ENCODE results near the gene MIF4GD. TPM values are rescaled to one million over a fixed set of nuclear protein-coding genes. Genes with fewer than 3 reads are reported as not detected.
"Not testable (repeated sequence)": the region's sequence is repeated elsewhere in the genome, so short reads cannot be mapped to it uniquely, and the experiment has no call there.

MIF4GD gene
- total and polyA plus RNA-seq, 2 of the 4 experiments (the other 2 are of a cell fraction) = 4.1 to 6.9 TPM

GRCh38 chr17:75280189-75280588 lies 9.2 kb upstream of the MIF4GD start:
- in situ Hi-C loops (cut with MboI; ENCODE audit: low sequenced_read_pairs); H2AK5ac ChIP-seq (ENCODE audit: low read depth, low read length); BruUV-seq (replicated peaks); H3K18ac ChIP-seq (ENCODE audit: low read depth, low read length); H2BK120ac ChIP-seq (ENCODE audit: low read depth, low read length); H3K14ac ChIP-seq (replicated peaks; ENCODE audit: low read depth, low read length); H4K5ac ChIP-seq (ENCODE audit: low read depth, low read length); H3K4me1 ChIP-seq (ENCODE audit: control insufficient read depth, insufficient read depth, low read length); H2BK5ac ChIP-seq (ENCODE audit: low read depth, low read length, poor library complexity, severe bottlenecking); H3K4me2 ChIP-seq (ENCODE audit: low read depth, low read length); H3K27me3 ChIP-seq (ENCODE audit: control insufficient read depth, insufficient read depth, low read length); H4K20me1 ChIP-seq (ENCODE audit: insufficient read depth, low read length); H3K27ac ChIP-seq (ENCODE audit: insufficient read depth, low read length); H3K4me3 ChIP-seq (ENCODE audit: insufficient read depth, low read depth, low read length); dilution Hi-C loops (cut with HindIII; ENCODE audit: low sequenced_read_pairs, unreplicated experiment); H3K9me1 ChIP-seq (ENCODE audit: insufficient read depth, low read length); H3K79me1 ChIP-seq (ENCODE audit: low read depth in 1 of 2, low read length in 2 of 2); POLR2A ChIA-PET (ENCODE audit: unreplicated experiment); H4K91ac ChIP-seq (ENCODE audit: insufficient read depth, low read depth, low read length); H3K36me3 ChIP-seq (ENCODE audit: control insufficient read depth, insufficient read depth, low read length); H3K56ac ChIP-seq (ENCODE audit: extremely low read depth, insufficient read depth, low read length); H3K9ac ChIP-seq (ENCODE audit: low read depth, low read length); H2AK9ac ChIP-seq (replicated peaks; ENCODE audit: low read depth, low read length, poor library complexity); H2BK20ac ChIP-seq (ENCODE audit: low read depth, low read length); H2AFZ ChIP-seq (replicated peaks; ENCODE audit: low read length, poor library complexity); H3K4ac ChIP-seq (ENCODE audit: low read depth, low read length); DNase-seq; H2BK15ac ChIP-seq (ENCODE audit: low read depth, low read length); H4K8ac ChIP-seq (ENCODE audit: low read depth in 2 of 2, low read length in 2 of 2); H3K23ac ChIP-seq (ENCODE audit: low read depth, low read length); H3K9me3 ChIP-seq (ENCODE audit: control insufficient read depth, insufficient read depth, low read length); intact Hi-C loops (cut with micrococcal nuclease): not testable (repeated sequence)
- WGBS, 2 experiments (ENCODE audit: extremely low coverage in 2 of 2, insufficient read length in 1 of 2) = no CpG with 5 or more reads among the region's 4 CpGs
- CTCF ChIA-PET = interaction anchor here (1.5 kb wide), 1 partner anchor 9 kb away, joined by 4 read pairs; the partner anchor contains the start of gene SLC25A19
- ATAC-seq (ENCODE audit: low read depth) = peak; percentile 65

Measured in IMR-90 (cell line).